CD14-positive monocyte (primary cell): ENCODE data around the gene PIGB. TPM values are rescaled to one million over a fixed set of nuclear protein-coding genes. Genes with fewer than 3 reads are reported as not detected.

Experiments used
- DNase-seq, 3 donors: peaks; one replicate each; pipeline ENCODE4 v3.0.0-alpha.2; 2011 to 2022
- H2AFZ ChIP-seq: 2 replicates; pipeline ENCODE4 v1.6.0; 2012; ENCODE audit warnings: mild to moderate bottlenecking, low read depth, low read length, inconsistent platforms; ENCODE audit not compliant: insufficient read depth, poor library complexity, severe bottlenecking
- H3K27ac ChIP-seq, 2 donors: 1 replicate in 1 of 2; 2 replicates in 1 of 2; pipeline ENCODE4 v1.5.1; 2012 to 2013; ENCODE audit warnings: low read length in 2 of 2, control low read depth in 1 of 2, inconsistent platforms in 1 of 2, low read depth in 1 of 2, mild to moderate bottlenecking in 1 of 2
- H3K27me3 ChIP-seq, 2 donors: one replicate each; pipeline versions ENCODE4 v1.6.0 to v1.6.1; 2011 to 2013; ENCODE audit warnings: low read length in 2 of 2; ENCODE audit not compliant: control insufficient read depth in 2 of 2, insufficient read depth in 2 of 2
- H3K36me3 ChIP-seq, 2 donors: replicated peaks in 1 of 2; 1 replicate in 1 of 2; 2 replicates in 1 of 2; pipeline versions ENCODE4 v1.5.1 to v1.6.1; 2012 to 2013; ENCODE audit warnings: low read length in 2 of 2, control low read depth in 1 of 2, inconsistent platforms in 1 of 2, mild to moderate bottlenecking in 1 of 2; ENCODE audit not compliant: insufficient read depth in 2 of 2, control insufficient read depth in 1 of 2
- H3K4me1 ChIP-seq, 2 donors: 1 replicate in 1 of 2; 2 replicates in 1 of 2; pipeline versions ENCODE4 v1.5.1 to v1.6.1; 2012 to 2013; ENCODE audit warnings: low read length in 2 of 2, control low read depth in 1 of 2, inconsistent platforms in 1 of 2, mild to moderate bottlenecking in 1 of 2, moderate library complexity in 1 of 2; ENCODE audit not compliant: insufficient read depth in 2 of 2, control insufficient read depth in 1 of 2
- H3K4me2 ChIP-seq: replicated peaks from 2 replicates; pipeline ENCODE3; 2012; ENCODE audit warnings: low read length, moderate library complexity, mild to moderate bottlenecking; ENCODE audit not compliant: poor library complexity, severe bottlenecking; ENCODE audit errors: extremely low read depth
- H3K4me3 ChIP-seq, 3 experiments: fragments of 200-600 bp in 1 of 3; sonication (generic) in 1 of 3; replicated peaks in 1 of 3; 1 replicate in 2 of 3; 2 replicates in 1 of 3; pipeline ENCODE4 v1.5.1; 2011 to 2013; ENCODE audit warnings: low read length in 3 of 3, mild to moderate bottlenecking in 3 of 3, control low read depth in 2 of 3, low read depth in 2 of 3, inconsistent platforms in 1 of 3, moderate library complexity in 1 of 3
- H3K79me2 ChIP-seq: 2 replicates; pipeline ENCODE4 v1.6.0; 2012; ENCODE audit warnings: mild to moderate bottlenecking, control low read depth, inconsistent platforms, low read length, moderate library complexity; ENCODE audit not compliant: insufficient read depth
- H3K9ac ChIP-seq: 2 replicates; pipeline ENCODE4 v1.6.0; 2017; ENCODE audit warnings: low read length, mild to moderate bottlenecking; ENCODE audit not compliant: insufficient read depth, poor library complexity, severe bottlenecking
- H3K9me3 ChIP-seq, 2 donors: replicated peaks in 1 of 2; 1 replicate in 1 of 2; 2 replicates in 1 of 2; pipeline versions ENCODE4 v1.5.1 to v1.6.1; 2012 to 2013; ENCODE audit warnings: low read length in 2 of 2, control low read depth in 1 of 2; ENCODE audit not compliant: control insufficient read depth in 1 of 2, insufficient read depth in 1 of 2
- H4K20me1 ChIP-seq: 2 replicates; pipeline ENCODE4 v1.6.0; 2012; ENCODE audit warnings: mild to moderate bottlenecking, low read length, control low read depth, moderate library complexity; ENCODE audit not compliant: insufficient read depth
- H3K27ac Mint-ChIP-seq, 7 donors: one replicate each; pipeline ENCODE4 v1.8.0; 2020; ENCODE audit warnings: mild to moderate bottlenecking in 7 of 7, mixed read lengths in 7 of 7, moderate library complexity in 6 of 7, inconsistent platforms in 2 of 7
- H3K27me3 Mint-ChIP-seq, 3 donors: one replicate each; pipeline ENCODE4 v1.8.0; 2021 to 2022; ENCODE audit warnings: low read depth in 3 of 3, mild to moderate bottlenecking in 3 of 3, mixed read lengths in 3 of 3, moderate library complexity in 3 of 3, inconsistent platforms in 1 of 3
- H3K36me3 Mint-ChIP-seq, 2 donors: one replicate each; pipeline ENCODE4 v1.8.0; 2020; ENCODE audit warnings: mixed read lengths in 2 of 2, inconsistent platforms in 1 of 2, mild to moderate bottlenecking in 1 of 2
- H3K4me1 Mint-ChIP-seq: one replicate; pipeline ENCODE4 v1.8.0; 2020; ENCODE audit warnings: mild to moderate bottlenecking, mixed read lengths
- H3K4me3 Mint-ChIP-seq, 2 donors: one replicate each; pipeline ENCODE4 v1.8.0; 2020; ENCODE audit warnings: mild to moderate bottlenecking in 2 of 2, mixed read lengths in 2 of 2, moderate library complexity in 1 of 2
- H3K9me3 Mint-ChIP-seq, 7 donors: one replicate each; pipeline ENCODE4 v1.8.0; 2020 to 2022; ENCODE audit warnings: mixed read lengths in 7 of 7, mild to moderate bottlenecking in 6 of 7, moderate library complexity in 6 of 7, inconsistent platforms in 2 of 7
- WGBS: methylation state at CpG from one replicate; pipeline ENCODE4 v1.1.5; 2013; ENCODE audit warnings: missing lambda C conversion rate; ENCODE audit not compliant: insufficient coverage; 5-methylcytosine and 5-hydroxymethylcytosine counted together
- intact Hi-C, 2 donors: fragments of 100-400 bp; cut with micrococcal nuclease; formaldehyde crosslinking; loops; one replicate each; pipeline versions ENCODE4 v1.15.0 to v1.15.1; 2023
- polyA plus RNA-seq, 3 donors: library from polyadenylated mRNA; depleted of rRNA in 1 of 3; unstranded in 2 of 3; stranded (reverse) in 1 of 3; fragments of 300-500 nt in 2 of 3; fragments of >200 nt in 1 of 3; fragmentation: Illumina TruSeq in 2 of 3; gene quantifications; 1 replicate in 2 of 3; 2 replicates in 1 of 3; pipeline ENCODE4 v1.2.3, GENCODE V29; 2012 to 2021
- TF ChIP-seq, protein P1 (sequence below): fragments of 200-600 bp; IDR thresholded peaks from one replicate; pipeline ENCODE4 v1.8.0; 2022; ENCODE audit warnings: antibody characterized with exemption, mild to moderate bottlenecking

The PIGB gene
- polyA plus RNA-seq, 3 donors, result 15.3 to 16.8 (median 15.8) TPM

DNA sequence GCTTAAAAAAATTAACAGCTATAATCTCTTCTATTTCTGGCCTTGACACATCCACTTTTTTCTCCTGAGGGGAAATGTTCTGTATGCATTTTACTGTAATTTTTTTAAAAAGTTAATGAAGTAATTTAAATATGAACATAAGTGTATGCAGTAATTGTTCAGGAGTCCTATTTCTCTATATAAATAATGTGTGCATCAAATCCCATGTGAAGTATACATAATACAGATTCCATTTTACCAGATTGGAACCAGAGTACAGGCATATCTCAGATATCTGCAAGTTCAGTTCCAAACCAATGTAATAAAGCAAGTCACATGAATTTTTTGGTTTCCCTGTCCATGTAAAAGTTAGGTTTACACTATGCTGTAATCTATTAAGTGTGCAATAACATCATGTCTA is 62.6 kb downstream of the PIGB start:
- peaks cover 0 to 2% (median 0%) of the 10 kb centered on the region in 3 donors for H3K27me3 Mint-ChIP-seq
- TF ChIP-seq, protein P1, sequence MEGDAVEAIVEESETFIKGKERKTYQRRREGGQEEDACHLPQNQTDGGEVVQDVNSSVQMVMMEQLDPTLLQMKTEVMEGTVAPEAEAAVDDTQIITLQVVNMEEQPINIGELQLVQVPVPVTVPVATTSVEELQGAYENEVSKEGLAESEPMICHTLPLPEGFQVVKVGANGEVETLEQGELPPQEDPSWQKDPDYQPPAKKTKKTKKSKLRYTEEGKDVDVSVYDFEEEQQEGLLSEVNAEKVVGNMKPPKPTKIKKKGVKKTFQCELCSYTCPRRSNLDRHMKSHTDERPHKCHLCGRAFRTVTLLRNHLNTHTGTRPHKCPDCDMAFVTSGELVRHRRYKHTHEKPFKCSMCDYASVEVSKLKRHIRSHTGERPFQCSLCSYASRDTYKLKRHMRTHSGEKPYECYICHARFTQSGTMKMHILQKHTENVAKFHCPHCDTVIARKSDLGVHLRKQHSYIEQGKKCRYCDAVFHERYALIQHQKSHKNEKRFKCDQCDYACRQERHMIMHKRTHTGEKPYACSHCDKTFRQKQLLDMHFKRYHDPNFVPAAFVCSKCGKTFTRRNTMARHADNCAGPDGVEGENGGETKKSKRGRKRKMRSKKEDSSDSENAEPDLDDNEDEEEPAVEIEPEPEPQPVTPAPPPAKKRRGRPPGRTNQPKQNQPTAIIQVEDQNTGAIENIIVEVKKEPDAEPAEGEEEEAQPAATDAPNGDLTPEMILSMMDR, result no peak
- H2AFZ ChIP-seq, result no peak overlapping the region
- intact Hi-C loops, result no loop called here
- H3K27ac ChIP-seq, result no peak overlapping the region
- peaks cover 19% of the 10 kb centered on the region for H3K79me2 ChIP-seq
- peaks cover 33% of the 10 kb centered on the region for H4K20me1 ChIP-seq
- DNase-seq, result no peak
- H3K4me1 Mint-ChIP-seq, result peaks cover 1% of the 10 kb centered on the region
- no peaks in the 10 kb centered on the region for H3K9me3 ChIP-seq
- H3K9me3 Mint-ChIP-seq, result peaks cover 0 to 5% (median under 1%) of the 10 kb centered on the region in 7 donors
- no peaks in the 10 kb centered on the region for H3K4me1 ChIP-seq
- no peak overlapping the region for H3K27ac Mint-ChIP-seq
- no peak overlapping the region for H3K4me3 ChIP-seq
- H3K4me3 Mint-ChIP-seq, result no peak overlapping the region
- no peaks in the 10 kb centered on the region for H3K27me3 ChIP-seq
- H3K36me3 Mint-ChIP-seq, result peaks cover 71 to 96% of the 10 kb centered on the region in 2 donors
- peaks cover 77 to 98% of the 10 kb centered on the region in 2 donors for H3K36me3 ChIP-seq
- H3K9ac ChIP-seq, result no peak overlapping the region
- no peak overlapping the region for H3K4me2 ChIP-seq

DNA sequence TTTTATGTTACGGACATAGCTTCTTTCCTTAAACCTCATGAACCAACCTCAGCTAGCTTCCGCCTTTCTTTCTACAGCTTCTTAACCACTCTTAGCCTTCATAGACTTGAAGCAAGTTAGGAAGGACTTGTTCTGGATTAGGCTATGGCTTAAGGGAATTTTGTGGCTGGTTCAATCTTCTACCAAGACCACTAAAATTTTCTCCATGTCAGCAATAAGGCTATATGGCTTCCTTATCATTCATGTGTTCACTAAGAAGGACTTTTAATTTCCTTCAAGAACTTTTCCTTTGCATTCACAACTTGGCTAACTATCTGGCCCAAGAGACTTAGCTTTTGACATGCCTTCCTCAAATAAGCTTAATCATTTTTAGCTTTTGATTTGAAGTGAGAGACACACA is 64.7 kb downstream of the PIGB start:
- TF ChIP-seq, protein P1, result no peak
- Histone ChIP-seq H3K4me2 (no peak overlapping the region), H3K27ac (no peak overlapping the region), H3K79me2 (peaks cover 19% of the 10 kb centered on the region), H3K4me3 (no peak overlapping the region), H3K4me1 (no peaks in the 10 kb centered on the region), H4K20me1 (peaks cover 27% of the 10 kb centered on the region), H3K9ac (no peak overlapping the region), H3K27me3 (no peaks in the 10 kb centered on the region), H3K36me3 (peaks cover 76 to 97% of the 10 kb centered on the region in 2 donors), H3K9me3 (no peaks in the 10 kb centered on the region), H2AFZ (no peak overlapping the region)
- Mint-ChIP-seq H3K4me1 (peaks cover 1% of the 10 kb centered on the region), H3K9me3 (peaks cover 0 to 5% (median 2%) of the 10 kb centered on the region in 7 donors), H3K36me3 (peaks cover 68 to 95% of the 10 kb centered on the region in 2 donors), H3K27me3 (peaks cover 0 to 2% (median 0%) of the 10 kb centered on the region in 3 donors), H3K4me3 (no peak overlapping the region), H3K27ac (no peak overlapping the region)
- intact Hi-C loops, result no loop called here
- no peak for DNase-seq
- WGBS, result 100% methylated on average over 1 of the region's 2 CpGs
